ENCODE data around the gene DICER1. TPM values are rescaled to one million over a fixed set of nuclear protein-coding genes. Genes with fewer than 3 reads are reported as not detected.
A peak's percentile ranks its signal among the peaks of the same experiment; 100 is the strongest.

DICER1 gene
- total RNA-seq, 1 experiment from 2014 or later, result 62.0 TPM

- peak overlapping the region; percentile 57; the same call in 1 of the 2 replicates for H3K27ac Mint-ChIP-seq
- CTCF ChIA-PET, result interaction anchor here (1.0 to 1.3 kb wide), 4 partner anchors 22 to 356 kb away, joined by 3 to 6 read pairs (median 4); no protein-coding TSS in a partner anchor
- 0 out of 2 replicates have a peak, but pooled peaks have one; percentile 34 for ATAC-seq
Observed at GRCh38 chr14:95096476-95096875, 60.9 kb downstream of the DICER1 start.

More at GRCh38 chr14:95096476-95096875, 60.9 kb downstream of the DICER1 start:
- POLR2A ChIA-PET, result no interaction called here
- DNase-seq (ENCODE audit: low spot score), result no peak
- TF ChIP-seq IRF2 (CRISPR knock-in tag; IDR thresholded peaks at IDR 0.05; ENCODE audit: borderline replicate concordance, low read depth) (no peak), FOXJ3 (CRISPR knock-in tag; IDR thresholded peaks at IDR 0.05; ENCODE audit: borderline replicate concordance) (no peak), ZMAT4 (CRISPR knock-in tag; IDR thresholded peaks at IDR 0.05) (no peak), NFE2L1 (CRISPR knock-in tag; IDR thresholded peaks at IDR 0.05) (no peak), ESRRA (CRISPR knock-in tag; IDR thresholded peaks at IDR 0.05; ENCODE audit: borderline replicate concordance) (no peak), ZBTB43 (CRISPR knock-in tag; IDR thresholded peaks at IDR 0.05) (no peak), E2F4 (CRISPR knock-in tag; IDR thresholded peaks at IDR 0.05; ENCODE audit: borderline replicate concordance, low read depth) (no peak), TEAD1 (CRISPR knock-in tag; IDR thresholded peaks at IDR 0.05) (no peak), SMAD3 (CRISPR knock-in tag; IDR thresholded peaks at IDR 0.05; ENCODE audit: borderline replicate concordance) (no peak), OVOL2 (CRISPR knock-in tag; IDR thresholded peaks at IDR 0.05; ENCODE audit: borderline replicate concordance) (no peak), MYBL2 (CRISPR knock-in tag; IDR thresholded peaks at IDR 0.05) (no peak), PRRX2 (CRISPR knock-in tag; IDR thresholded peaks at IDR 0.05) (no peak), PREB (CRISPR knock-in tag; IDR thresholded peaks at IDR 0.05; ENCODE audit: borderline replicate concordance) (no peak), CBFB (CRISPR knock-in tag; IDR thresholded peaks at IDR 0.05; ENCODE audit: low read depth) (no peak), SOX15 (CRISPR knock-in tag; IDR thresholded peaks at IDR 0.05) (no peak)
- TF ChIP-seq, protein P1, sequence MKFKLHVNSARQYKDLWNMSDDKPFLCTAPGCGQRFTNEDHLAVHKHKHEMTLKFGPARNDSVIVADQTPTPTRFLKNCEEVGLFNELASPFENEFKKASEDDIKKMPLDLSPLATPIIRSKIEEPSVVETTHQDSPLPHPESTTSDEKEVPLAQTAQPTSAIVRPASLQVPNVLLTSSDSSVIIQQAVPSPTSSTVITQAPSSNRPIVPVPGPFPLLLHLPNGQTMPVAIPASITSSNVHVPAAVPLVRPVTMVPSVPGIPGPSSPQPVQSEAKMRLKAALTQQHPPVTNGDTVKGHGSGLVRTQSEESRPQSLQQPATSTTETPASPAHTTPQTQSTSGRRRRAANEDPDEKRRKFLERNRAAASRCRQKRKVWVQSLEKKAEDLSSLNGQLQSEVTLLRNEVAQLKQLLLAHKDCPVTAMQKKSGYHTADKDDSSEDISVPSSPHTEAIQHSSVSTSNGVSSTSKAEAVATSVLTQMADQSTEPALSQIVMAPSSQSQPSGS (CRISPR knock-in tag; IDR thresholded peaks at IDR 0.05; ENCODE audit: borderline replicate concordance, low read depth), result no peak
- TF ChIP-seq, protein P2, sequence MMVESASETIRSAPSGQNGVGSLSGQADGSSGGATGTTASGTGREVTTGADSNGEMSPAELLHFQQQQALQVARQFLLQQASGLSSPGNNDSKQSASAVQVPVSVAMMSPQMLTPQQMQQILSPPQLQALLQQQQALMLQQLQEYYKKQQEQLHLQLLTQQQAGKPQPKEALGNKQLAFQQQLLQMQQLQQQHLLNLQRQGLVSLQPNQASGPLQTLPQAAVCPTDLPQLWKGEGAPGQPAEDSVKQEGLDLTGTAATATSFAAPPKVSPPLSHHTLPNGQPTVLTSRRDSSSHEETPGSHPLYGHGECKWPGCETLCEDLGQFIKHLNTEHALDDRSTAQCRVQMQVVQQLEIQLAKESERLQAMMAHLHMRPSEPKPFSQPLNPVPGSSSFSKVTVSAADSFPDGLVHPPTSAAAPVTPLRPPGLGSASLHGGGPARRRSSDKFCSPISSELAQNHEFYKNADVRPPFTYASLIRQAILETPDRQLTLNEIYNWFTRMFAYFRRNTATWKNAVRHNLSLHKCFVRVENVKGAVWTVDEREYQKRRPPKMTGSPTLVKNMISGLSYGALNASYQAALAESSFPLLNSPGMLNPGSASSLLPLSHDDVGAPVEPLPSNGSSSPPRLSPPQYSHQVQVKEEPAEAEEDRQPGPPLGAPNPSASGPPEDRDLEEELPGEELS (CRISPR knock-in tag; IDR thresholded peaks at IDR 0.05), result no peak
- TF ChIP-seq, protein P3, sequence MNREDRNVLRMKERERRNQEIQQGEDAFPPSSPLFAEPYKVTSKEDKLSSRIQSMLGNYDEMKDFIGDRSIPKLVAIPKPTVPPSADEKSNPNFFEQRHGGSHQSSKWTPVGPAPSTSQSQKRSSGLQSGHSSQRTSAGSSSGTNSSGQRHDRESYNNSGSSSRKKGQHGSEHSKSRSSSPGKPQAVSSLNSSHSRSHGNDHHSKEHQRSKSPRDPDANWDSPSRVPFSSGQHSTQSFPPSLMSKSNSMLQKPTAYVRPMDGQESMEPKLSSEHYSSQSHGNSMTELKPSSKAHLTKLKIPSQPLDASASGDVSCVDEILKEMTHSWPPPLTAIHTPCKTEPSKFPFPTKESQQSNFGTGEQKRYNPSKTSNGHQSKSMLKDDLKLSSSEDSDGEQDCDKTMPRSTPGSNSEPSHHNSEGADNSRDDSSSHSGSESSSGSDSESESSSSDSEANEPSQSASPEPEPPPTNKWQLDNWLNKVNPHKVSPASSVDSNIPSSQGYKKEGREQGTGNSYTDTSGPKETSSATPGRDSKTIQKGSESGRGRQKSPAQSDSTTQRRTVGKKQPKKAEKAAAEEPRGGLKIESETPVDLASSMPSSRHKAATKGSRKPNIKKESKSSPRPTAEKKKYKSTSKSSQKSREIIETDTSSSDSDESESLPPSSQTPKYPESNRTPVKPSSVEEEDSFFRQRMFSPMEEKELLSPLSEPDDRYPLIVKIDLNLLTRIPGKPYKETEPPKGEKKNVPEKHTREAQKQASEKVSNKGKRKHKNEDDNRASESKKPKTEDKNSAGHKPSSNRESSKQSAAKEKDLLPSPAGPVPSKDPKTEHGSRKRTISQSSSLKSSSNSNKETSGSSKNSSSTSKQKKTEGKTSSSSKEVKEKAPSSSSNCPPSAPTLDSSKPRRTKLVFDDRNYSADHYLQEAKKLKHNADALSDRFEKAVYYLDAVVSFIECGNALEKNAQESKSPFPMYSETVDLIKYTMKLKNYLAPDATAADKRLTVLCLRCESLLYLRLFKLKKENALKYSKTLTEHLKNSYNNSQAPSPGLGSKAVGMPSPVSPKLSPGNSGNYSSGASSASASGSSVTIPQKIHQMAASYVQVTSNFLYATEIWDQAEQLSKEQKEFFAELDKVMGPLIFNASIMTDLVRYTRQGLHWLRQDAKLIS (CRISPR knock-in tag; IDR thresholded peaks at IDR 0.05; ENCODE audit: borderline replicate concordance), result no peak
- TF ChIP-seq, protein P4, sequence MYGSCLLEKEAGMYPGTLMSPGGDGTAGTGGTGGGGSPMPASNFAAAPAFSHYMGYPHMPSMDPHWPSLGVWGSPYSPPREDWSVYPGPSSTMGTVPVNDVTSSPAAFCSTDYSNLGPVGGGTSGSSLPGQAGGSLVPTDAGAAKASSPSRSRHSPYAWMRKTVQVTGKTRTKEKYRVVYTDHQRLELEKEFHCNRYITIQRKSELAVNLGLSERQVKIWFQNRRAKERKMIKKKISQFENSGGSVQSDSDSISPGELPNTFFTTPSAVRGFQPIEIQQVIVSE (CRISPR knock-in tag; IDR thresholded peaks at IDR 0.05; ENCODE audit: borderline replicate concordance), result no peak
- no peaks in the 10 kb centered on the region for H3K9me3 Mint-ChIP-seq
- H3K27me3 Mint-ChIP-seq (ENCODE audit: low read depth), result no peaks in the 10 kb centered on the region
- peaks cover 18% of the 10 kb centered on the region for H3K4me1 Mint-ChIP-seq
- H3K4me3 Mint-ChIP-seq, result no peak overlapping the region
- peaks cover 25% of the 10 kb centered on the region for H3K36me3 Mint-ChIP-seq
